Neutrophil (primary cell): ENCODE data around the gene TAAR1.
"Not testable (repeated sequence)": the region's sequence is repeated elsewhere in the genome, so short reads cannot be mapped to it uniquely, and the experiment has no call there.

ENCODE experiments used
- H3K27ac ChIP-seq: fragments of 200-600 bp; sonication (generic); 2 replicates; pipeline ENCODE4 v1.5.1; 2016; ENCODE audit warnings: mild to moderate bottlenecking, moderate library complexity
- H3K27me3 ChIP-seq: fragments of 200-600 bp; sonication (generic); 2 replicates; pipeline ENCODE4 v1.6.0; 2016; ENCODE audit warnings: mild to moderate bottlenecking
- H3K36me3 ChIP-seq: fragments of 200-600 bp; sonication (generic); 2 replicates; pipeline ENCODE4 v1.5.1; 2017
- H3K4me1 ChIP-seq, 2 experiments: fragments of 200-600 bp in 1 of 2; sonication (generic) in 1 of 2; 1 replicate in 1 of 2; 2 replicates in 1 of 2; pipeline versions ENCODE4 v1.5.1 to v1.6.1; 2013 to 2016; ENCODE audit warnings: low read depth in 1 of 2, low read length in 1 of 2, mild to moderate bottlenecking in 1 of 2, moderate library complexity in 1 of 2; ENCODE audit not compliant: control insufficient read depth in 1 of 2, insufficient read depth in 1 of 2
- H3K4me3 ChIP-seq, 2 experiments: fragments of 200-600 bp in 1 of 2; sonication (generic) in 1 of 2; 1 replicate in 1 of 2; 2 replicates in 1 of 2; pipeline ENCODE4 v1.5.1; 2013 to 2016; ENCODE audit warnings: low read depth in 1 of 2, low read length in 1 of 2, mild to moderate bottlenecking in 1 of 2, moderate library complexity in 1 of 2
- H3K9me3 ChIP-seq: fragments of 200-600 bp; sonication (generic); 2 replicates; pipeline ENCODE4 v1.5.1; 2016
- CTCF ChIP-seq: fragments of 200-600 bp; sonication (generic); IDR thresholded peaks from 2 replicates; pipeline ENCODE4 v1.5.1; 2016; ENCODE audit warnings: antibody characterized with exemption

TAAR1 gene

GRCh38 chr6:132614554-132614953 lies 44.4 kb downstream of the TAAR1 start:
- H3K4me3 ChIP-seq, result no peak overlapping the region
- no peaks in the 10 kb centered on the region for H3K4me1 ChIP-seq
- no peaks in the 10 kb centered on the region for H3K9me3 ChIP-seq
- TF ChIP-seq CTCF, result no peak
- H3K27ac ChIP-seq, result no peak overlapping the region
- peaks cover 6% of the 10 kb centered on the region for H3K27me3 ChIP-seq
- H3K36me3 ChIP-seq, result no peaks in the 10 kb centered on the region

GRCh38 chr6:132612449-132613108 lies 46.4 kb downstream of the TAAR1 start:
- no peaks in the 10 kb centered on the region for H3K4me1 ChIP-seq
- H3K4me3 ChIP-seq, result no peak overlapping the region
- H3K27me3 ChIP-seq, result peaks cover 4% of the 10 kb centered on the region
- TF ChIP-seq CTCF, result no peak
- no peaks in the 10 kb centered on the region for H3K36me3 ChIP-seq
- no peaks in the 10 kb centered on the region for H3K9me3 ChIP-seq
- no peak overlapping the region for H3K27ac ChIP-seq

DNA sequence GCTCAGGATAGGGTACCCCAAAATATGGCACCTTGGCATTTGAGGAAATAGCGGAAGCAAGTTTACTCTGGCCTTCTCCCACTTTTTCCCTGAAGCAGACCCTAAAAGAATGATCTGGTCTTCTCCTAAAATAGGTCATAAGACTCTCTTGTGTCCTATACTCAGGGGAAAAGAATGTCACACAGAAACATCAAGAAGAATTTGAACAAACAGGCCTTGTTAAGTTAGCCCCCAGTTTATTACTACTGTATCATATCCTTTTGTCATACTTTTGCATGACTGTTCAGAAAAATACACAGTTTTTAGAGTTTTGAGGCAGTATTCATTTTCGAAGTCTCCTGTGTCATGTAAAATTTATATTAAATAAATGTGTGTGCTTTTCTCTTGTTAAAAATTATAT lies 47.4 kb downstream of the TAAR1 start:
- no peak overlapping the region for H3K4me3 ChIP-seq

GRCh38 chr6:132607544-132608233 lies 51.3 kb downstream of the TAAR1 start:
- no peak overlapping the region for H3K27ac ChIP-seq
- H3K36me3 ChIP-seq, result no peaks in the 10 kb centered on the region
- TF ChIP-seq CTCF, result no peak
- no peak overlapping the region for H3K4me3 ChIP-seq
- H3K9me3 ChIP-seq, result no peaks in the 10 kb centered on the region
- no peaks in the 10 kb centered on the region for H3K4me1 ChIP-seq
- no peaks in the 10 kb centered on the region for H3K27me3 ChIP-seq

More for the DNA sequence above, 47.4 kb downstream of the TAAR1 start:
- no peaks in the 10 kb centered on the region for H3K9me3 ChIP-seq
- TF ChIP-seq CTCF, result no peak
- no peaks in the 10 kb centered on the region for H3K4me1 ChIP-seq
- H3K27me3 ChIP-seq, result peaks cover 4% of the 10 kb centered on the region
- no peak overlapping the region for H3K27ac ChIP-seq
- no peaks in the 10 kb centered on the region for H3K36me3 ChIP-seq

- Histone ChIP-seq H3K4me3 (no peak overlapping the region), H3K27me3 (no peaks in the 10 kb centered on the region), H3K27ac (no peak overlapping the region), H3K36me3 (no peaks in the 10 kb centered on the region), H3K9me3 (no peaks in the 10 kb centered on the region), H3K4me1 (no peaks in the 10 kb centered on the region)
- TF ChIP-seq CTCF, result no peak
Measured at GRCh38 chr6:132604635-132605152, 54.3 kb downstream of the TAAR1 start.

GRCh38 chr6:132600900-132601299 lies 58.1 kb downstream of the TAAR1 start:
- H3K36me3 ChIP-seq, H3K4me3 ChIP-seq, H3K4me1 ChIP-seq, H3K27ac ChIP-seq, H3K9me3 ChIP-seq: not testable (repeated sequence)
- H3K27me3 ChIP-seq, result peaks cover 27% of the 10 kb centered on the region
